GM19467 (cell line): ENCODE measurements around the gene SLC30A1.

Source experiments
- ATAC-seq: cut with Tn5 transposase; IDR thresholded peaks from one replicate; pipeline ENCODE4 v1.9.1; 2021; ENCODE audit warnings: mild to moderate bottlenecking, moderate library complexity; ENCODE audit not compliant: unreplicated experiment

SLC30A1 gene

DNA sequence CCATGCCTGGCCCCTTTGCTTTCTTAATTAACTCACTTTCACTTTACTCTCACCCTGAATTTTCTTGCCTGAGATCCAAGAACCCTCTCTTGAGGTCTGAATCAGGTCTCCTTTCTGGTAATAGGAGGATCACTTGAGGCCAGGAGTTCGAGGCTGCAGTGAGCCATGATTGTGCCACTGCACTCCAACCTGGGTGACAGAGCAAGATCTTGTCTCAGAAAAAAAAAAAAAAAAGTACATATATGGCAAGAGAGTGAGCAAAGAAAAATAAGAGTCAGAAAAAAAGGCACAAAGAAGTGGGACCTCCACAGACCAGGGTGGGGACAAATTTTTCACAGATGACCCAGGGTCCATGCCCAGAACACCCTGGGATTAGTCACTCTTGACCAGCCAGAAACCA lies 52.9 kb downstream of the SLC30A1 start:
- ATAC-seq = no peak

DNA sequence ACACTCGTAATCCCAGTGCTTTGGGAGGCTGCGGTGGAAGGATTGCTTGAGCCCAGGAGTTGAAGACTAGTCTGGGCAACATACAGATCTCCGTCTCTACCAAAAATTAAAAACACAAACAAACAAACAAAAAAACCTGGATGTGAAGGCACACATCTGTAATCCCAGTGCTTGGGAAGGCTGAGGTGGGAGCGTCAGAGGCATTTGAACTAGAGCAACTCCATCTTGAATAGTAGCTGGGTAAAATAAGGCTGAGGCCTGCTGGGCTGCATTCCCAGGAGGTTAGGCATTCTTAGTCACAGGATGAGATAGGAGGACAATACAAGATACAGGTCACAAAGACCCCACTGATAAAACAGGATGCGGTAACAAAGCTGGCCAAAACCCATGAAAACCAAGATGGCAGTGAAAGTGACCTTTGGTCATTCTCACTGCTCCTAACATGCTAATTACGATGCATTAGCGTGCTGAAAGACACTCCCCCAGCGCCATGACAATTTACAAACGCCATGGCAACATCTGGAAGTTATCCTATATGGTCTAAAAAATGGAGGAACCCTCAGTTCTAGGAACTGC lies 53.8 kb downstream of the SLC30A1 start:
- no peak for ATAC-seq

DNA sequence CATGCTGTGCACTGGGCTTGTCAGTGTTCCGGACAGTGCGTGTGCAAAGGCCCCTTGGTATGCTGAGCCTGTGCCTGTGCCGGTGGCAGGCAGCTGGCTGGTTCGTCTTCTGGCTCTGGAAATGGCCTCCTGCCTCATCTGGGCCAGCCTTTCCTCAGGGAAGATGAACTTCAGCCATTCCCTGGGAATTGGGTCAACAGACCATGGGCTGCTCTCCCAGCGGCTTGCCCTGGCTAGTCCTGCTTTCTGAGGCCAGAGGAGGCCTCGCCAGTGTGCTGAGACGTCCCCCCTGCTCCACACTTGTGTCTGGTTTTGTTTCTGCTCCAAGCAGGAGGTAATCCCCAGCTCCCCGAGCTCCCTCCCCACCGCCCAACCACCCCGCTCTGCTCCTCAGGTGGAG lies 54.4 kb downstream of the SLC30A1 start:
- no peak for ATAC-seq

GRCh38 chr1:211522804-211523203 lies 56.2 kb downstream of the SLC30A1 start:
- no peak for ATAC-seq
